ENCODE results near the gene CCDC148. TPM values are rescaled to one million over a fixed set of nuclear protein-coding genes. Genes with fewer than 3 reads are reported as not detected.

CCDC148 gene
- total and polyA plus RNA-seq, 2 donors = 0.55 to 1.1 TPM

DNA sequence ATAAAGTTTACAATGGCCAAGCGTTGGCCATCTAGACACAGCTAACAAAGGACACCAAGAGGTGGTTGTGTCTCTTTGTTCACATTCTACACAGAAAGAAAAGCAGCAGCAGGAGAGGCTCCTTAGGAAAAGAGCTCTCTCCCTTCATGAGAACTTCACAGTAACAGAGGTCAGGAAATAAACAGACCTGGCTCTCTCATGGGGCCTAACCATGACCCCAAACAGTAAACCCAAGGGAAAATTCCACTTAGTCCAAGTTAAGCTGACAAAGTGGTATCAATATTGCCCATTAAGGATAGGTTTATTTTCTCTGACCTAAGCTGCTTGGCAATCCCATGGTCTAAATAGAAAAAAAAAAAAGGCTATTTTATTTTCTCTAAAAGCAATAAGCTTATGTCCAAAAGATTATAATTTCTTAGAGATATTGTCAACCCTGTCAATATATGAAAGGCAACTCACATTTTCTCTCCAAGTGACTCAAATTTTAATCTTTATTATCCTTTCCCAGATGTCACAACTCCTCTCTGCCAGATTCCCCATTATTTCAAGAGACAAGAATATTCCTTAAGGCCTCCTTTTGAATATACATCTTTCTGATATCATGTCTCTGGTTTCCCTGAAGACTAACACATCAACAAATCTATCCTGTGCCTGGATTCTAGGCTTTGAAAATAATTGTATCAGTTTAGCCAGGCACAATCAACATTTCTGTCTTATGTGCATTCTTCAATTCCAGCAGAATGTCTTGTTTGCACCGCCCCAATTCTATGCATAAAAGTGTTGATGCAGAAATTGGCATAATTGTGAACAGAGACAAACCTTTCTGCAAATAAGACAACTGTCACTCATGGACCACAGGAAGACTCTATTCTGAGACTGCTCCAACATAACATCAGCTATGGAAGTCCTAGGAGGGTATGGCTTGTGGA, 263.8 kb downstream of the CCDC148 start:
- no peak for DNase-seq (ENCODE audit: low read depth in 6 of 9, low spot score in 9 of 9)
- H3K27ac ChIP-seq (ENCODE audit: low read depth in 1 of 2, low read length in 1 of 2) = no peak overlapping the region
- WGBS = 96% methylated on average over 2 of the region's 2 CpGs
- H3K27me3 ChIP-seq (ENCODE audit: control insufficient read depth in 2 of 2, insufficient read depth in 1 of 2, low read length in 1 of 2) = peaks cover 2 to 19% of the 10 kb centered on the region in 2 donors
- no peaks in the 10 kb centered on the region for H3K9me3 ChIP-seq (ENCODE audit: control insufficient read depth in 2 of 2, insufficient read depth in 1 of 2, low read length in 1 of 2)
- H3K4me3 ChIP-seq (ENCODE audit: low read length in 2 of 2) = no peak overlapping the region
- no peaks in the 10 kb centered on the region for H3K36me3 ChIP-seq (ENCODE audit: control insufficient read depth in 2 of 2, insufficient read depth in 2 of 2, low read length in 1 of 2)
- H3K4me1 ChIP-seq (ENCODE audit: control insufficient read depth in 2 of 2, insufficient read depth in 2 of 2, low read length in 2 of 2) = peaks cover 0 to 3% of the 10 kb centered on the region in 2 donors

DNA sequence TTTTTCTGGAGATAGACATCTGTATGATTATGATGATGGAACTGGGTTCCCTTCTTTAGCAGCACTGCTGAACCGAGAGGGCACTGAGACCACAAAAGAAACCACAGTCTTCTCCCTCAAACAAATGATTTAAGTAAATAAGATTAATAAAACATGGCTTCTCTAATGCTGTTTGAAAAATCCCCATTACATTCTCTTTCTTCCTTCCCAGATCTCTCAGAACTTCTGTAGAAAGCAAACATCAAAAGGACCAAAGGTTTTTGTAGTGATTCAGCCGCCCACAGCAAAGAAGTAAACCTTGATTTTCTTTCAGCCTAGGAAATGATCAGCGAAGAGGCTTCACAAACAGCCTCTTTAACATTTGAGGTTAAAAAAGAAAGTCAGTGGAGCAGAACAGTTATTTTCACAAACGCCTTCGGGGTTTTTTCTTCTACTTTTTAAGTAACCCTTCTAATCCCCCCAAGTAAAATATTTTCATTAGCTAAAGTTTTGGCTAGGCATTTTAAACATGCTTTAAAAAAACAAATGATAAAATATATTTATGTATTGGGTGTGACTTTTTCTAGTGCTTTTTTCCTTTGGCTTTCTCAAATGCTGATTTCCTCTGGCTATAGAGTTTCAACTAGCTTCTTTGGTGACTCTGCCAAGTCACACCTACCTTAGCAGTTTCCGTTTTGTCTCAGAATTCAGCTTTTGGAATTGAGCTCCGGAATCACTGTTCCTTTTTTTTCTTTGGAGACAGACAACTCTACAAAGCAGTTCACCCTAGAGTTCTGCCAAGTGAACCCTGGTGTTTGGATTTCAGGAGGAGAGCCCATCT, 265.3 kb downstream of the CCDC148 start:
- Histone ChIP-seq H3K4me3 (ENCODE audit: low read length in 2 of 2) (no peak overlapping the region), H3K4me1 (ENCODE audit: control insufficient read depth in 2 of 2, insufficient read depth in 2 of 2, low read length in 2 of 2) (peaks cover 0 to 3% of the 10 kb centered on the region in 2 donors), H3K27ac (ENCODE audit: low read depth in 1 of 2, low read length in 1 of 2) (peak overlapping the region in 1 of 2 donors; percentile 8), H3K27me3 (ENCODE audit: control insufficient read depth in 2 of 2, insufficient read depth in 1 of 2, low read length in 1 of 2) (peaks cover 0 to 19% of the 10 kb centered on the region in 2 donors), H3K36me3 (ENCODE audit: control insufficient read depth in 2 of 2, insufficient read depth in 2 of 2, low read length in 1 of 2) (no peaks in the 10 kb centered on the region), H3K9me3 (ENCODE audit: control insufficient read depth in 2 of 2, insufficient read depth in 1 of 2, low read length in 1 of 2) (no peaks in the 10 kb centered on the region)
- DNase-seq (ENCODE audit: low read depth in 6 of 9, low spot score in 9 of 9) = peak in 8 of 9 donors; percentile 4 to 77 (median 36)
- WGBS = 26% methylated on average over 7 of the region's 7 CpGs

DNA sequence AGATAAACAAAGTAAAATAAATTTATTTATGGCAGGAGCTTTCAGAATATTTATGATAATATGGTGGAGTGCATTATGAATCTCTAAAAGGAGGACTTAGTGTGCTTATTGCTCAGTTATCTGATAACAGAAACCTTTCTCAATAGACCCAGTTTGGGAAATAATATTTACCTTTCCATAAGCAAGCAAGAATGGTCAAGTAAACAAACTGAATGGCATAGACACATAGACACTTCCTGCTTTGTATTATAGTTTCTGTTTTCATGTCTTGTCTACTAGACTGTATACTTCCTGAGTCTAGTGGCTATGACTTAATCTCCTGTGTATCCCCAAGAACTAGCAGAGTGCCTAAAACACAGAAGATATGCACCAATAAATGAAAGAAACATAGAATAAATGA, 267.0 kb downstream of the CCDC148 start:
- Histone ChIP-seq H3K27me3 (ENCODE audit: control insufficient read depth in 2 of 2, insufficient read depth in 1 of 2, low read length in 1 of 2) (peaks cover 0 to 23% of the 10 kb centered on the region in 2 donors), H3K9me3 (ENCODE audit: control insufficient read depth in 2 of 2, insufficient read depth in 1 of 2, low read length in 1 of 2) (no peaks in the 10 kb centered on the region), H3K4me1 (ENCODE audit: control insufficient read depth in 2 of 2, insufficient read depth in 2 of 2, low read length in 2 of 2) (peaks cover 0 to 3% of the 10 kb centered on the region in 2 donors), H3K4me3 (ENCODE audit: low read length in 2 of 2) (no peak overlapping the region), H3K27ac (ENCODE audit: low read depth in 1 of 2, low read length in 1 of 2) (no peak overlapping the region), H3K36me3 (ENCODE audit: control insufficient read depth in 2 of 2, insufficient read depth in 2 of 2, low read length in 1 of 2) (no peaks in the 10 kb centered on the region)
- DNase-seq (ENCODE audit: low read depth in 6 of 9, low spot score in 9 of 9) = no peak

DNA sequence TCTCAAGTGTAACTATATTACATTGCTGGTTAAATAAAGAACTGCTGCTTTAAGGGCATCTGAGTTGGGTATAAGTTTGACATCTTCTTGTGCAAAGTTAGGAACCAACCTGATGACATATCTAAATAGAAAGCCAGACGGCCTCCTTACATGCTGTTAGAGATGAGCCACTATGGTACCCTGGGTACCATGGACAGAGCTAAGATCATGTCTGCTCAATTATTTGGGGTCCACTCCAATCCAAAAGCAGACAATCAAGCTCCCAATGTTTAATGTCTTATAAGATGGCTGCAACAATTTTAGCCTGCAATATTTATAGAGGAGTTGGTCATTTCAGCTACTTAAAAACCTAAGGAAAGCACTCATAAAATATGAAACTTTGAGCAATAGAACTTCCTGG, 268.6 kb downstream of the CCDC148 start:
- H3K27ac ChIP-seq (ENCODE audit: low read depth in 1 of 2, low read length in 1 of 2) = no peak overlapping the region
- H3K4me3 ChIP-seq (ENCODE audit: low read length in 2 of 2) = no peak overlapping the region
- DNase-seq (ENCODE audit: low read depth in 6 of 9, low spot score in 9 of 9) = no peak
- peaks cover 0 to 3% of the 10 kb centered on the region in 2 donors for H3K4me1 ChIP-seq (ENCODE audit: control insufficient read depth in 2 of 2, insufficient read depth in 2 of 2, low read length in 2 of 2)
- no peaks in the 10 kb centered on the region for H3K9me3 ChIP-seq (ENCODE audit: control insufficient read depth in 2 of 2, insufficient read depth in 1 of 2, low read length in 1 of 2)
- H3K27me3 ChIP-seq (ENCODE audit: control insufficient read depth in 2 of 2, insufficient read depth in 1 of 2, low read length in 1 of 2) = peaks cover 4 to 16% of the 10 kb centered on the region in 2 donors
- 96% methylated on average over 1 of the region's 1 CpG for WGBS
- no peaks in the 10 kb centered on the region for H3K36me3 ChIP-seq (ENCODE audit: control insufficient read depth in 2 of 2, insufficient read depth in 2 of 2, low read length in 1 of 2)

DNA sequence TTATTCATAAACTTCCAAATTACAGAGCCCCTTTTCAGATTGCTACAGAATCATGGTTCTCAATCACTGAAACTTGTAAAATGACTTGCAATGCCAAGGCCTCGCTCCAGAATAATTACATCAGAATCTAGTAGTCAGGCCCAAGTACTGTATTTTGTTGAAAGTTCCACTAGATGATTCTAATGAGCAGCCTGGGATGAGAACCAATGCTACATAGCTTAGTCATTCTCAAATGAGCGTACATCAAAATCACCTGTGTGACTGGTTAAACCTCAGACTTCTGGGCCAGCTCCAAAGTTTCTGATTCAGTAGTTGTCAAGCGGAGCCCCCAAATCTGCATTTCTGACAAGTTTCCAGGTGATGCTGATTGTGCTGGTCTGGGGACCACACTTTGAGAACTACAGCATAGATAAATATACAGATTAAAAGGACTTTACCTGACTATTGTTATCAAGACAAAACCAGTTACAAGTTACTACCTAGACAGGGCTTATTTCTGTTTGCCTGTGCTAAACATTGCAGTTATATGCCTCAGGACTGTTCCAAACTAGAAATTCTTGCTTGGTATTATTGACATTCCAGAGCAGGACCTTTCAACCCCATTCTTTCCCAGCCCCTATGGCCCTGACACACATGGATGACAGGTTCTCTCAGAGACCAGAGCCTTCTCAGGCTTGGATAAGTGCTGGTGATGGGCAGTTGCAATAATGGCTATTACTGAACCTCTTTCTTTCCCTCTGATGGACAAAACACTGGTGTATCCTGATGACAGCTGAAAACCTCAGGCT, 271.8 kb downstream of the CCDC148 start:
- H3K4me1 ChIP-seq (ENCODE audit: control insufficient read depth in 2 of 2, insufficient read depth in 2 of 2, low read length in 2 of 2) = no peaks in the 10 kb centered on the region
- no peak overlapping the region for H3K4me3 ChIP-seq (ENCODE audit: low read length in 2 of 2)
- peaks cover 4 to 7% of the 10 kb centered on the region in 2 donors for H3K27me3 ChIP-seq (ENCODE audit: control insufficient read depth in 2 of 2, insufficient read depth in 1 of 2, low read length in 1 of 2)
- WGBS = 91% methylated on average over 3 of the region's 3 CpGs
- DNase-seq (ENCODE audit: low read depth in 6 of 9, low spot score in 9 of 9) = no peak
- no peak overlapping the region for H3K27ac ChIP-seq (ENCODE audit: low read depth in 1 of 2, low read length in 1 of 2)
- H3K36me3 ChIP-seq (ENCODE audit: control insufficient read depth in 2 of 2, insufficient read depth in 2 of 2, low read length in 1 of 2) = no peaks in the 10 kb centered on the region
- H3K9me3 ChIP-seq (ENCODE audit: control insufficient read depth in 2 of 2, insufficient read depth in 1 of 2, low read length in 1 of 2) = no peaks in the 10 kb centered on the region

DNA sequence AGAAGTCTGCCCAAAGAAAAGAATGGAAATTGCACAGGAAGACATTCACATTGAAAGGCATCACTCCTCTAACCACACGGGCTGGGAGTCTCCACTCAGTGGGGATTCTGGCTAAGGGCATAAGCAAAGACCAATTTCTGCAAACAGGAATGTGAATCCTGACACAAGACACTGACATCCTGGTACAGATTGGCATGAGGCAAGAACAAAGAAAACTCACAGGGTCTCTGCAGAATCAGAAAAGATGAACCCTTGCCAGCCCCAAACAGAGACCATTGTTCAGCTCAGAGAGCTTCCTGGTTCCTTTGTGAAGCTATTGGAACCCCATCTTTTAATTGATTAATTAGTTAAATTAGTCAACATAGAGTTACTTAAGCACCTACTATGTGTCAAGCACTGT, 272.6 kb downstream of the CCDC148 start:
- Histone ChIP-seq H3K4me3 (ENCODE audit: low read length in 2 of 2) (no peak overlapping the region), H3K27me3 (ENCODE audit: control insufficient read depth in 2 of 2, insufficient read depth in 1 of 2, low read length in 1 of 2) (peaks cover 4 to 7% of the 10 kb centered on the region in 2 donors), H3K9me3 (ENCODE audit: control insufficient read depth in 2 of 2, insufficient read depth in 1 of 2, low read length in 1 of 2) (no peaks in the 10 kb centered on the region), H3K36me3 (ENCODE audit: control insufficient read depth in 2 of 2, insufficient read depth in 2 of 2, low read length in 1 of 2) (no peaks in the 10 kb centered on the region), H3K4me1 (ENCODE audit: control insufficient read depth in 2 of 2, insufficient read depth in 2 of 2, low read length in 2 of 2) (no peaks in the 10 kb centered on the region), H3K27ac (ENCODE audit: low read depth in 1 of 2, low read length in 1 of 2) (no peak overlapping the region)
- DNase-seq (ENCODE audit: low read depth in 6 of 9, low spot score in 9 of 9) = no peak
- WGBS = 84% methylated on average over 1 of the region's 1 CpG

DNA sequence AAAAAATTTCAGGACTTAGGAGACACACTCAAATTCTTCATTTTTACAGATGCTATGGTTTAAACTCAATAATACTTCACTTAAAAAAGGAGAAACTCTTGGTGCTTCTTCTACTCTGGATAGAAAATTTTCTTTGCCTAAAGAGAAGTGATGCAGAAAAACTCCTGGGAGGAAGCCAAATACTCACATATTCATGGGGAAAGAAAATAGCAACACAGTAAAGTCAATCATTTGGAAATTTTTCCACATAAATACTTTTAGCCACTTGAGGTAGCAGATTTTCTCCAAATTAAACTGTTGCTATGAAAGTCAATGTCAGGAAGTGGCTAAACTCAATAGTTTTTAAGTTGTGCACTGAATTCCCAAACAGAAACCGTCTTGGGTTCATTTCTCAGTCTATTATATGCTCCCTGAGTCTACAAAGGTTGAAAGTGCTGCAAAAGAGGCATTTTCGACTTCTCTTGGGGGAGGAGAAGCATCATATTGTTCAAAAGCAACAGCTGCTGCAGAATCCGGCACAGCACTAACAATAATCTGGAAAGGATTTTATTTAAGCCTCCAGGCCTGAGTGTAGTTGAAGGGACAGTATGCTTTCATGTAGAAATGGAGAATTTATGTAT, 273.8 kb downstream of the CCDC148 start:
- Histone ChIP-seq H3K36me3 (ENCODE audit: control insufficient read depth in 2 of 2, insufficient read depth in 2 of 2, low read length in 1 of 2) (no peaks in the 10 kb centered on the region), H3K4me1 (ENCODE audit: control insufficient read depth in 2 of 2, insufficient read depth in 2 of 2, low read length in 2 of 2) (no peaks in the 10 kb centered on the region), H3K27ac (ENCODE audit: low read depth in 1 of 2, low read length in 1 of 2) (no peak overlapping the region), H3K4me3 (ENCODE audit: low read length in 2 of 2) (no peak overlapping the region), H3K27me3 (ENCODE audit: control insufficient read depth in 2 of 2, insufficient read depth in 1 of 2, low read length in 1 of 2) (peaks cover 4 to 7% of the 10 kb centered on the region in 2 donors), H3K9me3 (ENCODE audit: control insufficient read depth in 2 of 2, insufficient read depth in 1 of 2, low read length in 1 of 2) (no peaks in the 10 kb centered on the region)
- 90% methylated on average over 3 of the region's 3 CpGs for WGBS
- no peak for DNase-seq (ENCODE audit: low read depth in 6 of 9, low spot score in 9 of 9)

DNA sequence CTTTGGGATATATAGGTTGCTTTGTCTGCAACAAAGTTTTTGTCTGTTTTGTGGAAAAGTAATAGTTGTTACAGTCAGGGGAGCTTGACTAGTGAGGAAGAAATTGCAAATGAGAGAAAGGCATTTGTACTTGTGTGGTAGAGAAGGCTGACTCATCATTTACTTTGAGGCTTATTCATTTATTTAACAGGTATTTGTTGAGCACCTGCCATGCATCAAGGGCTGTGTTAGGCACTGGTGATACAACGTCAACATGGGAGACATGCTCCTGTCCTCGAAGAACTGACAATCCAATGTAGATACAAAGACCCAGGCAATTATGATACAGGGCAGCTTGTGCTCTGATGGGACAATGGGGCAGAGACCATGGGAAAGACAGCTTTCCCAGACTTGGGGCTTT, 275.4 kb downstream of the CCDC148 start:
- DNase-seq (ENCODE audit: low read depth in 6 of 9, low spot score in 9 of 9) = no peak
- Histone ChIP-seq H3K27ac (ENCODE audit: low read depth in 1 of 2, low read length in 1 of 2) (no peak overlapping the region), H3K4me1 (ENCODE audit: control insufficient read depth in 2 of 2, insufficient read depth in 2 of 2, low read length in 2 of 2) (no peaks in the 10 kb centered on the region), H3K27me3 (ENCODE audit: control insufficient read depth in 2 of 2, insufficient read depth in 1 of 2, low read length in 1 of 2) (peaks cover 4 to 6% of the 10 kb centered on the region in 2 donors), H3K9me3 (ENCODE audit: control insufficient read depth in 2 of 2, insufficient read depth in 1 of 2, low read length in 1 of 2) (no peaks in the 10 kb centered on the region), H3K36me3 (ENCODE audit: control insufficient read depth in 2 of 2, insufficient read depth in 2 of 2, low read length in 1 of 2) (no peaks in the 10 kb centered on the region), H3K4me3 (ENCODE audit: low read length in 2 of 2) (no peak overlapping the region)
- WGBS = 95% methylated on average over 2 of the region's 2 CpGs

All from thymus (tissue), 11 donors.